ENCODE measurements around the gene JAK1.

DNA sequence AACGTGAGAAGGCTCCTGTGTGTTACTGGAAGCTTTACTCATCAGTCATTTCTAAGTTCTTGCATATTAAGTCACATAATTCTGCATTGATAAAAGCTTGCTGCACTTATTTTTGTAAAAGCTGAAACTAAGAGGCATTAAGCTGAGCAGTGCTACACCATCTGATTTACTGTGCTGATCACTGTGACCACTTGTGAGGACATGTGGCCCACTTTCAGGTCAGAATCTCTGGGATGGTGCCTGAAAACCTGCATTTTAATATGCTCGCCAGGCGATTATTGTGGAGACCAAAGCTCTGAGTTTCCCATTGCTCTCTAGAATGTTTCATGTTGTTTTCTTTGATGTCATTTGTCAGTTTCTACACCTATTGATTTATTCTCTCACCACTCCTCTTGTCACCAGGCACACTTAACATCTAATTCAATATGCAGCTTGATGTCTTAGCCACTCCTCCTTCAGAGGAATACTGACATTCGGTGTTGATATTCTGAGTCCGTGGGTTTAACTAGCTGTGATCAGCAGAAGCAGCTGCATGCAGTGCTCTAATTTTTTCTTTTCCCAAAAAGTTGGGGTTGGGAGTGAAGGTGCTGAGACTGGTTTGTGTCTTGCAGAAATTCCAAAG is 136.2 kb downstream of the JAK1 start:
- no peak for TF ChIP-seq POLR2A (IDR thresholded peaks at IDR 0.05)
- TF ChIP-seq, protein P1, sequence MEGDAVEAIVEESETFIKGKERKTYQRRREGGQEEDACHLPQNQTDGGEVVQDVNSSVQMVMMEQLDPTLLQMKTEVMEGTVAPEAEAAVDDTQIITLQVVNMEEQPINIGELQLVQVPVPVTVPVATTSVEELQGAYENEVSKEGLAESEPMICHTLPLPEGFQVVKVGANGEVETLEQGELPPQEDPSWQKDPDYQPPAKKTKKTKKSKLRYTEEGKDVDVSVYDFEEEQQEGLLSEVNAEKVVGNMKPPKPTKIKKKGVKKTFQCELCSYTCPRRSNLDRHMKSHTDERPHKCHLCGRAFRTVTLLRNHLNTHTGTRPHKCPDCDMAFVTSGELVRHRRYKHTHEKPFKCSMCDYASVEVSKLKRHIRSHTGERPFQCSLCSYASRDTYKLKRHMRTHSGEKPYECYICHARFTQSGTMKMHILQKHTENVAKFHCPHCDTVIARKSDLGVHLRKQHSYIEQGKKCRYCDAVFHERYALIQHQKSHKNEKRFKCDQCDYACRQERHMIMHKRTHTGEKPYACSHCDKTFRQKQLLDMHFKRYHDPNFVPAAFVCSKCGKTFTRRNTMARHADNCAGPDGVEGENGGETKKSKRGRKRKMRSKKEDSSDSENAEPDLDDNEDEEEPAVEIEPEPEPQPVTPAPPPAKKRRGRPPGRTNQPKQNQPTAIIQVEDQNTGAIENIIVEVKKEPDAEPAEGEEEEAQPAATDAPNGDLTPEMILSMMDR (IDR thresholded peaks at IDR 0.05): no peak
